C4-2B (cell line): ENCODE measurements around the gene SIRT7.

ENCODE experiments used
- ZFX ChIP-seq: fragments of 450-650 bp; IDR thresholded peaks from 2 replicates; pipeline ENCODE4 v1.6.1; 2017
- TF ChIP-seq, protein P1 (sequence below): fragments of 450-650 bp; conservative IDR thresholded peaks from 2 replicates; pipeline ENCODE4 v1.5.1; 2017; ENCODE audit warnings: mild to moderate bottlenecking

DNA sequence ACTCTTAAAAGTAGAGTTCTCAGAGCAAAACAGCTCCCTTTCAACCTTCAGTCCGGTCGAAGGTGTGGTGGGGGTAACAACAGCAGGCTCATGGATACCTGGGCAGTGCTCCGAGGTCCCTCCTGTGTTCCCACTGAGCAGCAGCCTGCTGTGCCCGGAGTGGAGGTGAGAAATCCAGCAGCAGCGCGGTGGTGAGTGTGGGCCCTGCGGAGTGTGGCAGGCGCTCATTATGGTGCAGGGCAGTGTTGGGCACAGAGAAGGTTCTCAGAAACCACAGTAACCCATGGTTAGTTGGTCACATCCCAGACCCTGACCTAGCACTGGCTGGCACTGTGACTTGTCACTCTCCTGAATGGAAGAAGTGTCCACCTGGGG is 52.6 kb downstream of the SIRT7 start:
- TF ChIP-seq, protein P1, sequence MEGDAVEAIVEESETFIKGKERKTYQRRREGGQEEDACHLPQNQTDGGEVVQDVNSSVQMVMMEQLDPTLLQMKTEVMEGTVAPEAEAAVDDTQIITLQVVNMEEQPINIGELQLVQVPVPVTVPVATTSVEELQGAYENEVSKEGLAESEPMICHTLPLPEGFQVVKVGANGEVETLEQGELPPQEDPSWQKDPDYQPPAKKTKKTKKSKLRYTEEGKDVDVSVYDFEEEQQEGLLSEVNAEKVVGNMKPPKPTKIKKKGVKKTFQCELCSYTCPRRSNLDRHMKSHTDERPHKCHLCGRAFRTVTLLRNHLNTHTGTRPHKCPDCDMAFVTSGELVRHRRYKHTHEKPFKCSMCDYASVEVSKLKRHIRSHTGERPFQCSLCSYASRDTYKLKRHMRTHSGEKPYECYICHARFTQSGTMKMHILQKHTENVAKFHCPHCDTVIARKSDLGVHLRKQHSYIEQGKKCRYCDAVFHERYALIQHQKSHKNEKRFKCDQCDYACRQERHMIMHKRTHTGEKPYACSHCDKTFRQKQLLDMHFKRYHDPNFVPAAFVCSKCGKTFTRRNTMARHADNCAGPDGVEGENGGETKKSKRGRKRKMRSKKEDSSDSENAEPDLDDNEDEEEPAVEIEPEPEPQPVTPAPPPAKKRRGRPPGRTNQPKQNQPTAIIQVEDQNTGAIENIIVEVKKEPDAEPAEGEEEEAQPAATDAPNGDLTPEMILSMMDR: no peak
- TF ChIP-seq ZFX: no peak
